ENCODE results near the gene P2RY13.

The P2RY13 gene

GRCh38 chr3:151329363-151329762 lies at the start of gene P2RY13:
Gene P2RY13, minus strand, starts transcription at chr3:151329549. Its CDS starts 21 bp downstream, at chr3:151329528.
- no peak for DNase-seq (ENCODE audit: extremely low read depth, low read depth)

GRCh38 chr3:151377768-151378385 lies 48.5 kb upstream of the P2RY13 start:
- DNase-seq (ENCODE audit: extremely low read depth, low read depth), result no peak
- TF ChIP-seq CTCF (IDR thresholded peaks at IDR 0.05; ENCODE audit: low read depth, low read length), result no peak

More at GRCh38 chr3:151329363-151329762, at the start of gene P2RY13:
- no peak for TF ChIP-seq CTCF (IDR thresholded peaks at IDR 0.05; ENCODE audit: low read depth, low read length)

- no peak for DNase-seq (ENCODE audit: extremely low read depth, low read depth)
- no peak for TF ChIP-seq CTCF (IDR thresholded peaks at IDR 0.05; ENCODE audit: low read depth, low read length)
Measured at GRCh38 chr3:151372063-151372820, 42.9 kb upstream of the P2RY13 start.

GRCh38 chr3:151371526-151371925 lies 42.2 kb upstream of the P2RY13 start:
- no peak for DNase-seq (ENCODE audit: extremely low read depth, low read depth)

GRCh38 chr3:151367448-151367847 lies 38.1 kb upstream of the P2RY13 start:
- DNase-seq (ENCODE audit: extremely low read depth, low read depth), result no peak
- no peak; the same call in 1 of the 2 replicates for TF ChIP-seq CTCF (IDR thresholded peaks at IDR 0.05; ENCODE audit: low read depth, low read length)

More at GRCh38 chr3:151371526-151371925, 42.2 kb upstream of the P2RY13 start:
- TF ChIP-seq CTCF (IDR thresholded peaks at IDR 0.05; ENCODE audit: low read depth, low read length), result no peak

GRCh38 chr3:151366993-151367392 lies 37.6 kb upstream of the P2RY13 start:
- TF ChIP-seq CTCF (IDR thresholded peaks at IDR 0.05; ENCODE audit: low read depth, low read length), result no peak
- no peak for DNase-seq (ENCODE audit: extremely low read depth, low read depth)

- DNase-seq (ENCODE audit: extremely low read depth, low read depth), result no peak
- no peak for TF ChIP-seq CTCF (IDR thresholded peaks at IDR 0.05; ENCODE audit: low read depth, low read length)
Measured at GRCh38 chr3:151362751-151363174, 33.4 kb upstream of the P2RY13 start.

Measured in AG09319 (cell line).